HepG2 (cell line): Measurements from ENCODE around the gene YY1. TPM values are rescaled to one million over a fixed set of nuclear protein-coding genes. Genes with fewer than 3 reads are reported as not detected.
A peak's percentile ranks its signal among the peaks of the same experiment; 100 is the strongest.

ENCODE experiments used
- EEA1 ChIP-seq: sonication (generic); formaldehyde crosslinking; IDR thresholded peaks from 2 replicates; pipeline ENCODE4 v1.5.1; 2020; ENCODE audit warnings: mild to moderate bottlenecking, missing genetic modification reagents, borderline replicate concordance
- GMEB2 ChIP-seq: IDR thresholded peaks from 2 replicates; pipeline ENCODE4 v1.6.1; 2016; ENCODE audit warnings: missing biosample characterization, missing genetic modification reagents, low read depth
- MTA3 ChIP-seq: sonication (generic); formaldehyde crosslinking; IDR thresholded peaks from 2 replicates; pipeline ENCODE4 v1.4.0; 2020; ENCODE audit warnings: missing genetic modification reagents
- NR2C2 ChIP-seq: sonication (generic); formaldehyde crosslinking; IDR thresholded peaks from 2 replicates; pipeline ENCODE4 v1.4.0; 2020; ENCODE audit warnings: missing genetic modification reagents, mild to moderate bottlenecking, moderate library complexity, borderline replicate concordance
- PCBP2 ChIP-seq: fragments of 200-400 bp; formaldehyde crosslinking; optimal IDR thresholded peaks from 2 replicates; pipeline ENCODE3; 2018; ENCODE audit warnings: low read length, low read depth; ENCODE audit not compliant: poor library complexity, severe bottlenecking
- PLRG1 ChIP-seq: fragments of 450-650 bp; conservative IDR thresholded peaks from 2 replicates; pipeline ENCODE4 v1.6.1; 2016
- RBFOX2 ChIP-seq: fragments of 200-400 bp; formaldehyde crosslinking; IDR thresholded peaks from 2 replicates; pipeline ENCODE4 v1.6.1; 2017; ENCODE audit warnings: low read depth, mild to moderate bottlenecking, low read length
- RORA ChIP-seq: sonication (generic); formaldehyde crosslinking; IDR thresholded peaks from 2 replicates; pipeline ENCODE4 v1.5.0; 2020; ENCODE audit warnings: mild to moderate bottlenecking, missing genetic modification reagents, moderate library complexity
- SMAD3 ChIP-seq: sonication (generic); formaldehyde crosslinking; IDR thresholded peaks from 2 replicates; pipeline ENCODE4 v1.4.0; 2020; ENCODE audit warnings: missing genetic modification reagents
- SSRP1 ChIP-seq: IDR thresholded peaks from 2 replicates; pipeline ENCODE4 v1.6.1; 2016; ENCODE audit warnings: control low read depth
- TRIM24 ChIP-seq: sonication (generic); formaldehyde crosslinking; IDR thresholded peaks from 2 replicates; pipeline ENCODE4 v1.8.0; 2022; ENCODE audit warnings: mild to moderate bottlenecking, missing genetic modification reagents
- ZHX2 ChIP-seq, 2 experiments: sonication (generic) in 1 of 2; formaldehyde crosslinking in 1 of 2; IDR thresholded peaks; 2 replicates each; pipeline versions ENCODE4 v1.6.1 to v1.9.0; 2014 to 2022; ENCODE audit warnings: antibody characterized with exemption in 1 of 2, borderline replicate concordance in 1 of 2, inconsistent platforms in 1 of 2, low read depth in 1 of 2, missing genetic modification reagents in 1 of 2
- ZKSCAN1 ChIP-seq: fragments of 150-350 bp; IDR thresholded peaks from 2 replicates; pipeline ENCODE4 v1.6.1; 2014; ENCODE audit warnings: low read length
- ZNF251 ChIP-seq: sonication (generic); formaldehyde crosslinking; IDR thresholded peaks from 2 replicates; pipeline ENCODE4 v1.9.0; 2021; ENCODE audit warnings: mild to moderate bottlenecking, missing genetic modification reagents
- ZNF3 ChIP-seq: IDR thresholded peaks from 2 replicates; pipeline ENCODE4 v1.7.0; 2017; ENCODE audit warnings: inconsistent platforms
- ZNF430 ChIP-seq: sonication (generic); formaldehyde crosslinking; IDR thresholded peaks from 2 replicates; pipeline ENCODE4 v1.9.0; 2021; ENCODE audit warnings: mild to moderate bottlenecking, missing genetic modification reagents
- ZNF432 ChIP-seq: sonication (generic); formaldehyde crosslinking; IDR thresholded peaks from 2 replicates; pipeline ENCODE4 v1.5.0; 2020; ENCODE audit warnings: missing genetic modification reagents, mild to moderate bottlenecking, borderline replicate concordance
- ZNF547 ChIP-seq: sonication (generic); formaldehyde crosslinking; IDR thresholded peaks from 2 replicates; pipeline ENCODE4 v1.5.1; 2020; ENCODE audit warnings: mild to moderate bottlenecking, missing genetic modification reagents
- ZNF558 ChIP-seq: sonication (generic); formaldehyde crosslinking; IDR thresholded peaks from 2 replicates; pipeline ENCODE4 v1.9.0; 2022; ENCODE audit warnings: mild to moderate bottlenecking, missing genetic modification reagents, borderline replicate concordance
- ZZZ3 ChIP-seq: sonication (generic); formaldehyde crosslinking; IDR thresholded peaks from 2 replicates; pipeline ENCODE4 v1.4.0; 2020; ENCODE audit warnings: missing genetic modification reagents, mild to moderate bottlenecking, borderline replicate concordance
- polyA plus RNA-seq, 8 experiments: library from polyadenylated mRNA; depleted of rRNA in 3 of 8; stranded (reverse) in 7 of 8; unstranded in 1 of 8; fragments of >200 nt; fragmentation: Illumina TruSeq in 4 of 8; extraction: Trizol in 4 of 8; gene quantifications; 2 replicates each; pipeline versions ENCODE4 v1.2.1 to v1.2.3, GENCODE V29; 2011 to 2016; ENCODE audit warnings: low read depth in 4 of 8, missing spikeins in 1 of 8, mixed read lengths in 1 of 8; ENCODE audit not compliant: insufficient read depth in 1 of 8
- total RNA-seq, 5 experiments: library from RNA; depleted of rRNA; stranded (reverse); fragments of >200 nt; fragmentation: Illumina TruSeq; extraction: Trizol; gene quantifications; 2 replicates each; pipeline ENCODE4 v1.2.3, GENCODE V29; 2016; ENCODE audit warnings: low read depth in 1 of 5

YY1 gene
- total and polyA plus RNA-seq, 2 of the 13 experiments (the other 11 are each of a cell fraction or from before 2014, with no cell fraction given): 29.4 to 68.1 TPM

- TF ChIP-seq ZHX2 (IDR thresholded peaks at IDR 0.05; ENCODE audit: low read depth) (no peak), ZHX2 (CRISPR knock-in tag; IDR thresholded peaks at IDR 0.05; ENCODE audit: borderline replicate concordance) (0 out of 2 replicates have a peak, but pooled peaks have one; percentile 13), MTA3 (CRISPR knock-in tag) (no peak), GMEB2 (CRISPR knock-in tag) (peak; percentile 36; the same call in 1 of the 2 replicates), SMAD3 (CRISPR knock-in tag) (no peak), ZZZ3 (no peak), PCBP2 (no peak), RORA (no peak), EEA1 (CRISPR knock-in tag) (no peak), ZKSCAN1 (no peak), TRIM24 (CRISPR knock-in tag) (no peak), PLRG1 (no peak), ZNF251 (CRISPR knock-in tag) (no peak), ZNF430 (0 out of 2 replicates have a peak, but pooled peaks have one; percentile 65), ZNF558 (CRISPR knock-in tag) (no peak), SSRP1 (CRISPR knock-in tag) (no peak), RBFOX2 (peak; percentile 65), ZNF432 (CRISPR knock-in tag) (no peak), ZNF547 (CRISPR knock-in tag) (peak; percentile 4; the same call in 1 of the 2 replicates), NR2C2 (CRISPR knock-in tag) (no peak), ZNF3 (CRISPR knock-in tag) (no peak)
Observed at GRCh38 chr14:100306101-100306997, 67.4 kb downstream of the YY1 start, which contains the start of gene SLC25A29 (continued).
